ENCODE results near the gene ZC3HAV1. TPM values are rescaled to one million over a fixed set of nuclear protein-coding genes. Genes with fewer than 3 reads are reported as not detected.
A peak's percentile ranks its signal among the peaks of the same experiment; 100 is the strongest.

ZC3HAV1 gene
- total and polyA plus RNA-seq, 2 of the 13 experiments (the other 11 are each of a cell fraction or from before 2014, with no cell fraction given), result 12.7 to 23.7 TPM

DNA sequence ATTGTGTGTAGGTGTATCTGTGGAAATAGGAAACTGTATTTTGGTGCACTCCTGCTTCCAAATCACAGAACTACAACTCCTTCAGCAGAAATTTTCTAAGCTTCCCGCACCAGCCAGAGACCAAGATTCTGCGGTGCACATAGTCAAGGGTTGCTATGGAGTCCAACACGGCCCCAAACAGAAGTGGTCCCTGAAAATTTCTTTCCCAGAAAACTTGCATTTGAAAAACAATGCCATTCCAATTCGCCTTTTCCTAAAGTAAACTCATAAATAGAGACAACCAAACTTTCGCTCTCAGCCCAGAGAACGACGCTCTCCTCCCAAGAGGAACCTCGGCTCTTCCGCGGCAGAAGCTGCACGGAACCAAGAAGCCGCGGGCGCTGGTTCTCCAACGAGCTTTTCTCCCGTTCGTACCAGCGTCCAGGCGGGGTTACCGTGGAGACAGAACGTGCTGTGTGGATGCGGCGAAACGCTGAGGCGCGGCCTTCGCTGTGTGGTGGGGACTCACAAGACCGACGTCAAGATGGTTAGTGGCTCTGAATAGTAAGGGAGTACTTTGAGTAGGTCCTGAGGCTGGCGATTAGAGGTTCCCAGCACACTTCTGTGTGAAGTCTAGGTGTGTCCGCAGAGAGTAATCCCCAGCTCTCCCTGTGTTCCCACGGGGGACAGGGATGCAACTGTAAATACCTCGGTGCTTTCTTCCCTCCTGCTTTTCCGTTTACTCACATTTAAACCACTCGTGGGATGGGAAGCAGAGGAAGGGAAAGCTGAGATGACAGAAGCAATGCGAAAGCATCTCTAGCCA, 24.0 kb upstream of the ZC3HAV1 start (continued):
- TF ChIP-seq RERE (CRISPR knock-in tag; IDR thresholded peaks at IDR 0.05; ENCODE audit: low read depth), result no peak
- 0 out of 2 replicates have a peak, but pooled peaks have one; percentile 44 for TF ChIP-seq ZNF709 (CRISPR knock-in tag; IDR thresholded peaks at IDR 0.05)
- TF ChIP-seq ZGPAT (CRISPR knock-in tag; IDR thresholded peaks at IDR 0.05), result peak; percentile 93
- TF ChIP-seq, protein P1, sequence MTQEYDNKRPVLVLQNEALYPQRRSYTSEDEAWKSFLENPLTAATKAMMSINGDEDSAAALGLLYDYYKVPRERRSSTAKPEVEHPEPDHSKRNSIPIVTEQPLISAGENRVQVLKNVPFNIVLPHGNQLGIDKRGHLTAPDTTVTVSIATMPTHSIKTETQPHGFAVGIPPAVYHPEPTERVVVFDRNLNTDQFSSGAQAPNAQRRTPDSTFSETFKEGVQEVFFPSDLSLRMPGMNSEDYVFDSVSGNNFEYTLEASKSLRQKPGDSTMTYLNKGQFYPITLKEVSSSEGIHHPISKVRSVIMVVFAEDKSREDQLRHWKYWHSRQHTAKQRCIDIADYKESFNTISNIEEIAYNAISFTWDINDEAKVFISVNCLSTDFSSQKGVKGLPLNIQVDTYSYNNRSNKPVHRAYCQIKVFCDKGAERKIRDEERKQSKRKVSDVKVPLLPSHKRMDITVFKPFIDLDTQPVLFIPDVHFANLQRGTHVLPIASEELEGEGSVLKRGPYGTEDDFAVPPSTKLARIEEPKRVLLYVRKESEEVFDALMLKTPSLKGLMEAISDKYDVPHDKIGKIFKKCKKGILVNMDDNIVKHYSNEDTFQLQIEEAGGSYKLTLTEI (CRISPR knock-in tag; conservative IDR thresholded peaks at IDR 0.05), result no peak
- TF ChIP-seq SOX13 (IDR thresholded peaks at IDR 0.05), result no peak
- TF ChIP-seq SOX13 (CRISPR knock-in tag; conservative IDR thresholded peaks at IDR 0.05 in 1 of 2, IDR thresholded peaks at IDR 0.05 in 1 of 2), result peak in 1 of 2 experiments; percentile 60; a peak in 2 of 4 replicates
- TF ChIP-seq STAT6 (CRISPR knock-in tag; IDR thresholded peaks at IDR 0.05; ENCODE audit: borderline replicate concordance), result peak; percentile 62; the same call in 1 of the 2 replicates
- TF ChIP-seq, protein P2, sequence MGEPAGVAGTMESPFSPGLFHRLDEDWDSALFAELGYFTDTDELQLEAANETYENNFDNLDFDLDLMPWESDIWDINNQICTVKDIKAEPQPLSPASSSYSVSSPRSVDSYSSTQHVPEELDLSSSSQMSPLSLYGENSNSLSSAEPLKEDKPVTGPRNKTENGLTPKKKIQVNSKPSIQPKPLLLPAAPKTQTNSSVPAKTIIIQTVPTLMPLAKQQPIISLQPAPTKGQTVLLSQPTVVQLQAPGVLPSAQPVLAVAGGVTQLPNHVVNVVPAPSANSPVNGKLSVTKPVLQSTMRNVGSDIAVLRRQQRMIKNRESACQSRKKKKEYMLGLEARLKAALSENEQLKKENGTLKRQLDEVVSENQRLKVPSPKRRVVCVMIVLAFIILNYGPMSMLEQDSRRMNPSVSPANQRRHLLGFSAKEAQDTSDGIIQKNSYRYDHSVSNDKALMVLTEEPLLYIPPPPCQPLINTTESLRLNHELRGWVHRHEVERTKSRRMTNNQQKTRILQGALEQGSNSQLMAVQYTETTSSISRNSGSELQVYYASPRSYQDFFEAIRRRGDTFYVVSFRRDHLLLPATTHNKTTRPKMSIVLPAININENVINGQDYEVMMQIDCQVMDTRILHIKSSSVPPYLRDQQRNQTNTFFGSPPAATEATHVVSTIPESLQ (CRISPR knock-in tag; conservative IDR thresholded peaks at IDR 0.05), result peak; percentile 76; the same call in 1 of the 2 replicates
- peak; percentile 86; the same call in 1 of the 2 replicates for TF ChIP-seq ZBTB25 (CRISPR knock-in tag; IDR thresholded peaks at IDR 0.05)
- peak; percentile 66; the same call in 1 of the 2 replicates for TF ChIP-seq NRL (CRISPR knock-in tag; IDR thresholded peaks at IDR 0.05; ENCODE audit: borderline replicate concordance)
- TF ChIP-seq PRMT3 (CRISPR knock-in tag; IDR thresholded peaks at IDR 0.05; ENCODE audit: borderline replicate concordance, low read depth), result 0 out of 2 replicates have a peak, but pooled peaks have one; percentile 66
